HCT116 (cell line): Measurements from ENCODE around the gene CCRL2. TPM values are rescaled to one million over a fixed set of nuclear protein-coding genes. Genes with fewer than 3 reads are reported as not detected.
A peak's percentile ranks its signal among the peaks of the same experiment; 100 is the strongest.
"Not testable (repeated sequence)": the region's sequence is repeated elsewhere in the genome, so short reads cannot be mapped to it uniquely, and the experiment has no call there.

Experiments used
- ATAC-seq: fragments of 200-7000 bp; cut with Tn5 transposase; 2 replicates; pipeline ENCODE4 v1.9.1; 2020; ENCODE audit warnings: mild to moderate bottlenecking, moderate library complexity
- BruUV-seq: library from RNA; stranded (reverse); fragments of 400-500 nt; replicated peaks from 2 replicates; lab custom pipeline; 2021; lab: Mats Ljungman, UMichigan
- CTCF ChIA-PET: fragments of 300-600 bp; sonication (Branson Sonifier 250); formaldehyde crosslinking; loops from one replicate; lab custom pipeline; 2021; ENCODE audit warnings: antibody characterized with exemption; lab: Charles Lee
- POLR2A ChIA-PET: fragments of 300-600, 350-600 bp; sonication (Branson Sonifier 250); formaldehyde crosslinking; loops from one replicate; lab custom pipeline; 2021; ENCODE audit warnings: antibody characterized with exemption; lab: Charles Lee
- RAD21 ChIA-PET, 2 experiments: fragments of 300-600 bp; sonication (Branson Sonifier 250); formaldehyde crosslinking; loops; one replicate each; lab custom pipeline; 2023; ENCODE audit warnings: low total read pairs in 2 of 2; ENCODE audit not compliant: uncharacterized antibody in 2 of 2, unreplicated experiment in 2 of 2, low non-redundant PET in 1 of 2; lab: Charles Lee
- DNase-seq: peaks from one replicate; pipeline ENCODE4 v3.0.0-alpha.2; 2010; ENCODE audit warnings: low read depth, low spot score
- H2AFZ ChIP-seq: fragments of 200-600 bp; shearing (Covaris generic), sonication (generic); 2 replicates; pipeline ENCODE4 v1.6.1; 2017; ENCODE audit warnings: low read depth, mixed run types, mixed read lengths, antibody characterized with exemption, low read length; ENCODE audit not compliant: poor library complexity, severe bottlenecking
- H3K27ac ChIP-seq: 2 replicates; pipeline ENCODE4 v1.5.1; 2012; ENCODE audit warnings: low read depth, low read length
- H3K27me3 ChIP-seq: fragments of 200-600 bp; sonication (generic); 2 replicates; pipeline ENCODE4 v1.6.1; 2016; ENCODE audit warnings: mixed run types, low read length, mixed read lengths; ENCODE audit not compliant: insufficient read depth
- H3K36me3 ChIP-seq, 2 experiments: fragments of 200-500 bp in 1 of 2; fragments of 200-600 bp in 1 of 2; sonication (Bioruptor generic) in 1 of 2; sonication (generic) in 1 of 2; 2 replicates each; pipeline versions ENCODE4 v1.5.1 to v1.6.1; 2014 to 2016; ENCODE audit warnings: low read length in 2 of 2, inconsistent platforms in 1 of 2, mixed read lengths in 1 of 2, mixed run types in 1 of 2; ENCODE audit not compliant: insufficient read depth in 2 of 2, control insufficient read depth in 1 of 2
- H3K4me1 ChIP-seq, 2 experiments: fragments of 200-600 bp in 1 of 2; sonication (generic) in 1 of 2; 2 replicates each; pipeline versions ENCODE4 v1.5.1 to v1.6.1; 2012 to 2017; ENCODE audit warnings: low read length in 2 of 2, inconsistent platforms in 1 of 2, mild to moderate bottlenecking in 1 of 2, mixed read lengths in 1 of 2, mixed run types in 1 of 2, moderate library complexity in 1 of 2; ENCODE audit not compliant: insufficient read depth in 2 of 2, control insufficient read depth in 1 of 2
- H3K4me2 ChIP-seq: fragments of 200-600 bp; sonication (generic); 2 replicates; pipeline ENCODE4 v1.6.1; 2017; ENCODE audit warnings: mixed run types, low read length, mixed read lengths
- H3K4me3 ChIP-seq, 2 experiments: fragments of 200-600 bp in 1 of 2; sonication (generic) in 1 of 2; replicated peaks in 1 of 2; 2 replicates each; pipeline ENCODE4 v1.5.1; 2011 to 2016; ENCODE audit warnings: low read length in 2 of 2, control low read depth in 1 of 2, low read depth in 1 of 2, mild to moderate bottlenecking in 1 of 2, mixed read lengths in 1 of 2, mixed run types in 1 of 2
- H3K79me2 ChIP-seq: fragments of 200-600 bp; sonication (generic); 2 replicates; pipeline ENCODE4 v1.6.1; 2017; ENCODE audit warnings: mild to moderate bottlenecking, mixed run types, low read length, moderate library complexity, mixed read lengths; ENCODE audit not compliant: insufficient read depth
- H3K9ac ChIP-seq: fragments of 200-600 bp; sonication (generic); 2 replicates; pipeline ENCODE4 v1.6.1; 2016; ENCODE audit warnings: low read length, mixed read lengths
- H3K9me2 ChIP-seq: fragments of 200-600 bp; sonication (generic), shearing (Covaris generic); 2 replicates; pipeline ENCODE4 v1.6.1; 2017; ENCODE audit warnings: mixed run types, mild to moderate bottlenecking, moderate library complexity; ENCODE audit not compliant: insufficient read depth
- H3K9me3 ChIP-seq, 2 experiments: fragments of 200-500 bp in 1 of 2; fragments of 200-600 bp in 1 of 2; sonication (Bioruptor generic) in 1 of 2; sonication (generic) in 1 of 2; 2 replicates each; pipeline ENCODE4 v1.6.1; 2014 to 2017; ENCODE audit warnings: low read length in 2 of 2, mixed read lengths in 2 of 2, inconsistent platforms in 1 of 2, low read depth in 1 of 2, mild to moderate bottlenecking in 1 of 2, mixed run types in 1 of 2, moderate library complexity in 1 of 2; ENCODE audit not compliant: control insufficient read depth in 1 of 2, insufficient read depth in 1 of 2
- H4K20me1 ChIP-seq: fragments of 200-600 bp; sonication (generic), shearing (Covaris generic); 2 replicates; pipeline ENCODE4 v1.6.1; 2017; ENCODE audit warnings: mixed run types, mild to moderate bottlenecking, moderate library complexity; ENCODE audit not compliant: insufficient read depth
- RAD21 ChIP-seq: IDR thresholded peaks from 2 replicates; pipeline ENCODE4 v1.6.1; 2012; ENCODE audit warnings: low read depth, mild to moderate bottlenecking
- intact Hi-C: fragments of 100-400 bp; cut with micrococcal nuclease; formaldehyde crosslinking; loops from 2 replicates; pipeline ENCODE4 v1.10.0; 2022
- total RNA-seq: library from RNA; stranded (reverse); gene quantifications from one replicate; pipeline ENCODE4 v1.2.1, GENCODE V29; 2021; ENCODE audit not compliant: unreplicated experiment
- TF ChIP-seq, protein P1 (sequence below), 3 experiments: fragments of 200-600 bp in 1 of 3; sonication (generic) in 1 of 3; IDR thresholded peaks in 2 of 3; conservative IDR thresholded peaks in 1 of 3; 2 replicates each; pipeline ENCODE4 v1.5.1; 2012 to 2017; ENCODE audit warnings: low read depth in 2 of 3, low read length in 2 of 3, antibody characterized with exemption in 1 of 3, borderline replicate concordance in 1 of 3, control low read depth in 1 of 3, mild to moderate bottlenecking in 1 of 3, mixed read lengths in 1 of 3, mixed run types in 1 of 3, moderate library complexity in 1 of 3; ENCODE audit not compliant: insufficient read depth in 1 of 3

CCRL2 gene
- total RNA-seq, 1 experiment from 2014 or later = not detected

DNA sequence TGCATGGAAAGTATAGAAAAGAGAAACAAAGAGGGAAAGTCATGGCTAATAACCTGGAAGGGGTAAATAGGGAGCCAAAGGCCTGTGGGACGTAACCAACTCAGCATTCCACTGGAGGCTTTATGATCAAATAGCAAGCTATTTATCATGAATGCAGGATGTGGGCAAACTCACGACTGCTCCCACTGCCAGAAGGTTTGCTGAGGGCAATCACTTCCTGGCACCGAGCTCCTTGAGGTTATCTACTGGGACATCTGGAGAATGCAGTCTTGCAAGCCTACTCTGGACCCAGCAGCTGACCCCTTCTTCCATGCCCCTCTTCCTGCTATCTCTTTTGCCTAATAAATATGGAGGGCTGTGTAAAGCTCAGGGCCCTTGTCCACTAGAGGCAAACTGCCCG is 19.4 kb downstream of the CCRL2 start:
- H3K36me3 ChIP-seq, BruUV-seq, H3K9ac ChIP-seq, H3K27ac ChIP-seq, H4K20me1 ChIP-seq, H3K9me2 ChIP-seq, POLR2A ChIA-PET, H3K79me2 ChIP-seq, H3K9me3 ChIP-seq, intact Hi-C loops, ATAC-seq, RAD21 ChIA-PET, H3K4me2 ChIP-seq, H3K4me3 ChIP-seq, DNase-seq, H3K27me3 ChIP-seq, H2AFZ ChIP-seq: not testable (repeated sequence)
- CTCF ChIA-PET = interaction anchor here (1.4 to 1.9 kb wide), 2 partner anchors 24 to 488 kb away, joined by 4 to 6 read pairs; no protein-coding TSS in a partner anchor
- peaks cover 0 to 12% of the 10 kb centered on the region in 2 experiments; a peak in 2 of 4 replicates for H3K4me1 ChIP-seq

DNA sequence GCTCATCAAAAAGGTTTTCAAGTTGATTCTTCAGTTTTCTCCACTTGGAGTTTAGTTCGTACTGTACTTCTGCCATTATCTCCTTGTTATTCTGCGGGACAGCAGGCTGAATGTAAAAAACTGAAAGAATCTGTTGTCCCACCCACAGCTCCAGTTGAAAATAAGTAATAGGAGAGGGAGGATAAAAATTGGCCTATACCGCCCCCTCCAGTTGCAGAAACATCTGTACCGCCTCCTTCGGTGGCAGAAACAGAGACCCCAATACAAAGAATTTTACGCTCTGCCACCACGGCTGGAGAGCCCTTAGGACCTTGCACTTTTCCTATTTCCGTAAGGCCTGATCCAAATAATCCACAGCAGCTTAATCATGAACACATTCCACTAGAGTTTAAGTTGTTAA is 20.3 kb downstream of the CCRL2 start:
- DNase-seq, H3K79me2 ChIP-seq, POLR2A ChIA-PET, H3K9ac ChIP-seq, BruUV-seq, H3K4me3 ChIP-seq, H3K27me3 ChIP-seq, H3K27ac ChIP-seq, H3K4me1 ChIP-seq, H4K20me1 ChIP-seq, H3K4me2 ChIP-seq, intact Hi-C loops, H3K36me3 ChIP-seq, H3K9me3 ChIP-seq, ATAC-seq, H3K9me2 ChIP-seq, RAD21 ChIA-PET, H2AFZ ChIP-seq: not testable (repeated sequence)
- peak; percentile 32; the same call in 1 of the 2 replicates for TF ChIP-seq RAD21
- TF ChIP-seq, protein P1, sequence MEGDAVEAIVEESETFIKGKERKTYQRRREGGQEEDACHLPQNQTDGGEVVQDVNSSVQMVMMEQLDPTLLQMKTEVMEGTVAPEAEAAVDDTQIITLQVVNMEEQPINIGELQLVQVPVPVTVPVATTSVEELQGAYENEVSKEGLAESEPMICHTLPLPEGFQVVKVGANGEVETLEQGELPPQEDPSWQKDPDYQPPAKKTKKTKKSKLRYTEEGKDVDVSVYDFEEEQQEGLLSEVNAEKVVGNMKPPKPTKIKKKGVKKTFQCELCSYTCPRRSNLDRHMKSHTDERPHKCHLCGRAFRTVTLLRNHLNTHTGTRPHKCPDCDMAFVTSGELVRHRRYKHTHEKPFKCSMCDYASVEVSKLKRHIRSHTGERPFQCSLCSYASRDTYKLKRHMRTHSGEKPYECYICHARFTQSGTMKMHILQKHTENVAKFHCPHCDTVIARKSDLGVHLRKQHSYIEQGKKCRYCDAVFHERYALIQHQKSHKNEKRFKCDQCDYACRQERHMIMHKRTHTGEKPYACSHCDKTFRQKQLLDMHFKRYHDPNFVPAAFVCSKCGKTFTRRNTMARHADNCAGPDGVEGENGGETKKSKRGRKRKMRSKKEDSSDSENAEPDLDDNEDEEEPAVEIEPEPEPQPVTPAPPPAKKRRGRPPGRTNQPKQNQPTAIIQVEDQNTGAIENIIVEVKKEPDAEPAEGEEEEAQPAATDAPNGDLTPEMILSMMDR (IDR thresholded peaks at IDR 0.05 in 2 of 3, conservative IDR thresholded peaks at IDR 0.05 in 1 of 3; ENCODE audit: borderline replicate concordance in 1 of 3, insufficient read depth in 1 of 3, low read depth in 2 of 3, low read length in 2 of 3) = peak in 1 of 3 experiments; percentile 13; a peak in 1 of 6 replicates
- CTCF ChIA-PET = interaction anchor here (0.8 to 1.9 kb wide), 3 partner anchors 23 to 489 kb away, joined by 4 to 6 read pairs (median 4); no protein-coding TSS in a partner anchor
